Renal pelvis (tissue), 4 donors: ENCODE data around the gene C7orf33. TPM values are rescaled to one million over a fixed set of nuclear protein-coding genes. Genes with fewer than 3 reads are reported as not detected.

ENCODE experiments used
- DNase-seq: peaks from one replicate; pipeline ENCODE4 v3.0.0-alpha.2; 2013
- polyA plus RNA-seq, 3 donors: library from polyadenylated mRNA; unstranded; fragments of 120-200 nt; gene quantifications; one replicate each; pipeline ENCODE4 v1.2.1, GENCODE V29; 2013; ENCODE audit not compliant: insufficient read length in 3 of 3

The C7orf33 gene
- polyA plus RNA-seq, 3 donors = not detected

DNA sequence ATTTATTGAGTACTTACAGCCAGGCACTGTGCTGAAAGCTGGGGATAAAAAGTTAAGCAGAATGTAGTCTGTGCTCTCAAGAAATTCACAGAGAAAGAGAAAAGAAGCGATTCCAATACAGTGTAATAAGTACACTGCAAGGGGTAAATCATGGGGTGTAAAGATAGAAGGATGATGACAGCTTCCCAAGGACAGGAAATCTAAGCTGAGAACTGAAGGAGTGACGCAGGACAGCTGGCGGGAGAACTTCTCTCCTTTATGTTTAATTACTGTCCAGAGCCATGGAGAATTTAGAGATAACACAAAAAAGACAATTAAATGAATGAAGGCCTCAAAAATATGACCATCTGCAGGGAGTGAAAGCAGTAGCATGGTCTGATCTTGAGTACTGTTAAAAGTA is 34.8 kb downstream of the C7orf33 start:
- peak; percentile 33 for DNase-seq

GRCh38 chr7:148626828-148627227 is 36.3 kb downstream of the C7orf33 start:
- no peak for DNase-seq

DNA sequence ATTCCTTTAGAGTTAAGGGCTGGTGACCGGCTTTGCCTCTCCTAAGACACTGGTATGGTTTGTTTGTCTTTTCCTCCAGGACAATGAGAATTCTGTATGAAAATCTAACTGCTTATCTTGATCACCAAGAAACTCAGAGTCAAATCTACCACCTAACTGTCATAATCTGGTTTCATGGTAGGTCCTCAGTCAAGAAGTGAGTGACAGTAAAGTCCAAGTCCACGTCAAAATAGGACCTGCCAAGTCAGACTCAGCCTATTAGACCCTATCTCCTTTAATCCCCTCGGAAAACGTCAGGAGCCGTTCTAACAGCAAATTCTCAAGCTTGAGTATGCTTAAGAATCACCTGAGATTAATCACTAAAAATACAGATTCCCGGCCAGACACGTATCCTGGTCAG is 37.4 kb downstream of the C7orf33 start:
- no peak for DNase-seq

DNA sequence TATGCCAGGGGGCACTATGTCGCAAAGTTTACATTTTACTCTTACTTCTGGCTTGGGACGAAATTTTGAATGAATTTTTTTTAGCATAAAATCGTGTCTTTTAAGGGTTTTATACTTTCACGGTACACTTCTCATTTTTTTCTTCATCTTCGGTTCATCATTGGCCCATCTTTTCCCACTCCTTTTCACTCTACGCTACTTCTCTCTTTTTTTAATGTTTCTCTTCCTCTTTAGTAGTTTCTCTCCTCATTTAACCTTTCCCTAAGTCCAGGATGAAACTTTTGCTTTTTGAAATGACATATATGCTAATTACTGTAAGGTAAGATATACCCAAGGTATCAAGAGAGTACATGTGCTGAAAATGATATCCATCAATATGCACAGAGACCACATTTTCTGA is 39.5 kb downstream of the C7orf33 start:
- no peak for DNase-seq

DNA sequence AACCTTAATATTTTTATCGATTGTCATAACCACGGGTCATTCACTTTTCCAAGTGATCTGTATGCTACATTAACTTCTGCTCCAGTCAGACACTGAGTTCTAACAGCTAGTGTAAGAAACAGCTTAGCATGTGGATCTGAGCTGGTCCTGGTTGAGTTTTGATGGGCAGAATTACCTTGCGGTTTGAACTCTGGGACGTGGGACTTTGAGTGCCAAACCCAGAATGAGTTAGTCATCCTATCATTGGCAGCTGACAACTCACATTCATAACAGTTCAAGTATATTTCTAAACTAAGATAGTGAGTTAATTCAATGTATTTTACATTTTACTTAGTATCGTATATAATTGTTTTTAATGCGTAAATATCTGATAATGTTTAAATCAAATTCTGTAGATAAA is 43.2 kb downstream of the C7orf33 start:
- DNase-seq = no peak

- DNase-seq = no peak
Observed at GRCh38 chr7:148637094-148637493, 46.5 kb downstream of the C7orf33 start.

DNA sequence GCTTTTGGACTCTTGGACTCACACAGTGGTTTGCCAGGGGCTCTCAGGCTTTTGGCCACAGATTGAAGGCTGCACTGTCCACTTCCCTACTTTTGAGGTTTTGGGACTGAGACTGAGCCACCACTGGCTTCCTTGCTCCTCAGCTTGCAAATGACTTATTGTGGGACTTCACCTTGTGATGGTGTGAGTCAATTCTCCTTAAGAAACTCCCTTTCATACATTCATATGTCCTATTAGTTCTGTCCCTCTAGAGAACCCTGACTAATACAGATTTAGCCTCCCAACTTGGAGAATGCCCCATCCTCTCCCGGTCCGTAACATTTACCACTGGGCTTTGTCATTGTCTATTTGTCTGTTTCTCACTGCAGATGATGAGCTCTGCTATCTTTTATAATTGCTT is 55.3 kb downstream of the C7orf33 start:
- DNase-seq = no peak

DNA sequence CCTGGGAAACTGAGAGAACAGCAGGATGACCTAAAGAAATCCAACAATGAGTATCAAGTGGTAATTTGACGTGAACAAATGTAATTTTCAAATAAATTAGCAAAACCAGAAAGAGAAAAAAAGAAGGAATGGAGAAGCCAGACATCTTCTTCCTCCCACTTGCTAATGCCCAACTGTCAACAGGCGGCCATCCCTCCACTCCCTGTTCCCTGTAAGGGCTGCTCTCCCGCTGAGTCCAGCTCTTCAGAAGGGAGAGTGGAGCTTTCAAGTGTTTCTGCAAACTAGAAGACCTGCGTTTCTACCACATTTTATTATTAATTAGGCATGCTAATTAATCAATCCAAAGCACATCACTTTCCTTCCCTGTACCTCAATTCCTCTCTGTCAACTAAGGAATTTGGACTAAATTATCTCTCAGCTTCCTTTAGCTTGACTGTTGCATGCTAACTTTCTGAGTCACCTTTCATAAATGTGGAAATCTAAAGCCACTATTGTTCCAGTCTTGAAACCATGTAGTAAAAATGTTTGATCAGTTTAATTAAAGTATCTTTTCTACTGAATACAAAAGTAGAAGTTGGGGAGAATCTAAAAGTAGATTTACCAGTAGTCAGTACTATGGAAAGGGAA is 59.8 kb downstream of the C7orf33 start:
- DNase-seq = no peak

GRCh38 chr7:148652773-148653172 is 62.2 kb downstream of the C7orf33 start:
- no peak for DNase-seq

DNA sequence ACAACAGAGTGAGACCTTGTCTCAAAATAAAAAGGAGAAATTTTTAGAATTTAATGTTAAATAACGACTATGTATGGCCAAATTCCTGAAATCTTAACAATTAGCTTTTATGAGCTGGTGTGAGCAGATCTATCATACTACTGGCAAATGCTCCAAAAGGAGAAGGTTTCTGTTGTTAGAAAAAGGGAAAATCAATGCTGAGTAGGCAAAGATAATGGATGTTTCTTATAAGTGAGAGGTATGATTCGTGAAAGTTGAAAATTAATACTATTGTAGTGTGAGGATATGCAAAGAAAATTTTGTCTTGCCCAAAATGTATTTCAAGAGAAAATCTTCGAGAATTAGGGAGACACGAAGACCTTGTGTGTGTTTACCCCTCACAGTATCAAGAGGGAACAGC is 67.4 kb downstream of the C7orf33 start:
- DNase-seq = no peak

DNA sequence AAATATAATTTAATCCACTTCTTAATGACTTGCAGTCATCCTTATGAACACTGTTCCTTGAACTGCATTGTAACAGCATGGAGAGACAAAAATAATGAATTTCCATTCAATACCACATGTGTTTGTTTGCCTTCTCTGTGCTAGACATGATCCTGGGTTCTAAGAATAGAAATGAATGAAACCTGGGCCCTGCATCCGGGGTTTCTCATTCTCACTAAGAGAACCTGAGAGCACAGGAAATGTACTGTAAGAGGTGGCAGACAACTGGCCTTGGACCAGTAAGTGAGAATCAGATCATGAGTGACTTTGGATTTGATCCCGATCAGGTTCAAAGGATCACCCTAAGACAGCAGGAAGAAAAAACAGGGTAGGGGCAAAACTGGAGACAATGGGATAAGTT is 70.9 kb downstream of the C7orf33 start:
- no peak for DNase-seq

DNA sequence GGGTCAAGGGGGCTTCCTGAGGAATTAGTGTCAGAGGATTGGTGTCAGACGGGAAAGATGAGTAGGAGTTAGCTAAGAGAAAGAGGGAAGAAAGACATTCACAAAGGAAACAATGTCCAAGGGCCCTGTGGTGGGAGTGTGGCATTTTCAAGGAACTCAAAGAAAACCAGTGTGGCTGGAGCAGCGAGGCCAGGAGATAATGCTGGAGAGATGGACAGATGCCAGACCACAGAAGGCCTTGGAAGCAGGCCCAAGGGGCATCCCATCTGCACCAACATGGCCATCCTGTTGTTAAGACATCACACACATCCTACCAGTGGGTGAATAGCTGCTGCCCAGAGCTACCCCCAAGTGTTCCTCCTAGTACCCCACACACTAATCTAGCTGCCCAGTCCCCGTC is 72.1 kb downstream of the C7orf33 start:
- DNase-seq = no peak

DNA sequence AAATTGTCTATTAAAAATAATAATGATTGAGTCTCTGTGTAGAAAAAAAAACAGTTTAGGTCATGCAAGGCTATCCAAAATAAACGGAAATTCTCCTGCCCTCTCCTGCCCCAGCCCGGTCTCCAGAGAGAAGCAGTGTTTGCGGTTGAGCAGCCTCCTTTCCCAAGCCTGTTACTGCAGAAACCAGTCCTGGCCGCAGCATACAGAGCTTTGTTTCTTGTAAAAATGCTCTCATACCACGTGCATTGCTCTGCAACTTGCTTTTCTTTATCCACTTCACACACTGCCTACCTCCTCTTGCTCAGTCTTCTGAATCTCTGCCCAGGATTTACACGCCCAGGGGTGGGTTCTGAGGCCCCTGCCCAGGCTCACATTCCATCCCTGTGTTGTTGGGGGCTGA is 73.8 kb downstream of the C7orf33 start:
- DNase-seq = no peak

DNA sequence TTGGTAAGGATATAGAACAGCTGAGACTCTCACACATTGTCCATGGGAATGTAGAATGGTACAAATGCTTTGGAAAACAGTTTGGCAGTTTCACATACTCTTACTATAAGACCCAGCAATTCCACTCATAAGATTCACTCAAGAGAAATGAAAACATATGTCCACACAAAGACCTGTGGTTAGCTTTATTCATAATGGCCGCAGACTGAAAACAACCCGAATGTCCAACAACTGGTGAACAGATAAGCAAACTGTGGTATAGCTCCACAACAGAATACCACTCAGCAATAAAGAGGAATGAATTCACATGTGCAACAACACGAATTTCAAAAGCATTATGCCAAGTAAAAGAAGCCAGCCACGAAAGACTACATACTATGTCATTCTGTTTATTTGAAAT is 74.7 kb downstream of the C7orf33 start:
- no peak for DNase-seq

Other genes with a start within 250 kb of the C7orf33 start
- gene CUL1, start 108.1 kb downstream of the C7orf33 start, polyA plus RNA-seq = 10 to 100 TPM; 53.4 to 59.4 (median 59.0) TPM